ENCODE data around the gene SLC22A5. TPM values are rescaled to one million over a fixed set of nuclear protein-coding genes. Genes with fewer than 3 reads are reported as not detected.

The SLC22A5 gene
- total RNA-seq, 2 experiments from 2014 or later = 4.0 to 4.1 TPM

DNA sequence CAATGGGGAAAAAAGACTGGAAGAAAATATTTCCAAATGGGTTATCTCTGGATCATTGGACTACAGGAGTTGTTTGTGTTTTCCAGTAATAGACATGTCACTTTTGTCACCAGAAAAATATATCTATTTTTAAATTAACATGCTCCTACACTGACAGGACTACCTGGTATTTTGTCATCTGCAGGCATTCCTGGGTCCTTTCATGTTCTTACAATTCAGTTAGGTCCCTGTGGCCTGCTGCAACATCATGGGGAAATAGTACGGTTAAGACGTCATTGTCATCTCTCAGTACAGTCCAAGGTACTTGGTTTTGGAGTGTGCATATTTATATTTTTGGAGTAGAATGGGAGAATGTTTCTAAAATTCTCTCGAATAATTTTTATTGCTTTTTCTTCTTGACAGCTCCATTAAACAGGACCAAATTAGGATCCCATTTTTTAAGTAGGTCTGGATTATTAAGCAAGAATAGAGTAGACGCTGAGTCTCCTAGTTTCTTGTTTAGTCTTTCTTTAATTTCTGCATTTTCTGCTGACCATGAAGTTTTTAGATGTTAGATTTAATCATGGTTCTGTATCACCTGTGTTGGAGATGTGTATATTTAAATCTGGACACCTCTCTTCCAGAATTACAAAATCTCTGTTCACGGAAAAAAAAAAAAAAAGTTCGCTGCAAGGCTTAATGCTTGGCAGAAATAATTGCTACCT, 46.9 kb downstream of the SLC22A5 start:
- DNase-seq (no peak), ATAC-seq (no peak)
- Mint-ChIP-seq H3K36me3 (ENCODE audit: low read depth) (peaks cover 54% of the 10 kb centered on the region), H3K27ac (no peak overlapping the region), H3K9me3 (peaks cover 2% of the 10 kb centered on the region), H3K4me1 (ENCODE audit: low read depth) (peaks cover 77% of the 10 kb centered on the region), H3K27me3 (no peaks in the 10 kb centered on the region), H3K4me3 (no peak overlapping the region)
- POLR2A ChIA-PET = interaction anchor here (1.0 to 6.2 kb wide), 8 partner anchors 9 to 78 kb away, joined by 3 to 131 read pairs (median 7); partner anchors contain the start of gene IRF1
- CTCF ChIA-PET = interaction anchor here (0.9 to 2.9 kb wide), 9 partner anchors 9 to 352 kb away, joined by 3 to 23 read pairs (median 5); no protein-coding TSS in a partner anchor
- TF ChIP-seq, protein P1, sequence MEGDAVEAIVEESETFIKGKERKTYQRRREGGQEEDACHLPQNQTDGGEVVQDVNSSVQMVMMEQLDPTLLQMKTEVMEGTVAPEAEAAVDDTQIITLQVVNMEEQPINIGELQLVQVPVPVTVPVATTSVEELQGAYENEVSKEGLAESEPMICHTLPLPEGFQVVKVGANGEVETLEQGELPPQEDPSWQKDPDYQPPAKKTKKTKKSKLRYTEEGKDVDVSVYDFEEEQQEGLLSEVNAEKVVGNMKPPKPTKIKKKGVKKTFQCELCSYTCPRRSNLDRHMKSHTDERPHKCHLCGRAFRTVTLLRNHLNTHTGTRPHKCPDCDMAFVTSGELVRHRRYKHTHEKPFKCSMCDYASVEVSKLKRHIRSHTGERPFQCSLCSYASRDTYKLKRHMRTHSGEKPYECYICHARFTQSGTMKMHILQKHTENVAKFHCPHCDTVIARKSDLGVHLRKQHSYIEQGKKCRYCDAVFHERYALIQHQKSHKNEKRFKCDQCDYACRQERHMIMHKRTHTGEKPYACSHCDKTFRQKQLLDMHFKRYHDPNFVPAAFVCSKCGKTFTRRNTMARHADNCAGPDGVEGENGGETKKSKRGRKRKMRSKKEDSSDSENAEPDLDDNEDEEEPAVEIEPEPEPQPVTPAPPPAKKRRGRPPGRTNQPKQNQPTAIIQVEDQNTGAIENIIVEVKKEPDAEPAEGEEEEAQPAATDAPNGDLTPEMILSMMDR (IDR thresholded peaks at IDR 0.05) = no peak
- intact Hi-C loops (cut with micrococcal nuclease) = no loop called here

GRCh38 chr5:132417010-132417439, 47.5 kb downstream of the SLC22A5 start:
- H3K4me3 Mint-ChIP-seq = no peak overlapping the region
- peaks cover 52% of the 10 kb centered on the region for H3K36me3 Mint-ChIP-seq (ENCODE audit: low read depth)
- ATAC-seq (no peak), DNase-seq (no peak)
- H3K27ac Mint-ChIP-seq = peak overlapping the region; percentile 71
- intact Hi-C loops (cut with micrococcal nuclease) = no loop called here
- H3K27me3 Mint-ChIP-seq = no peaks in the 10 kb centered on the region
- TF ChIP-seq, protein P1 (IDR thresholded peaks at IDR 0.05) = no peak
- ChIA-PET POLR2A (interaction anchor here (1.0 to 6.2 kb wide), 8 partner anchors 10 to 81 kb away, joined by 3 to 131 read pairs (median 3); partner anchors contain the start of gene IRF1), CTCF (interaction anchor here (0.9 to 2.9 kb wide), 6 partner anchors 9 to 352 kb away, joined by 3 to 23 read pairs (median 4); no protein-coding TSS in a partner anchor)
- peaks cover 2% of the 10 kb centered on the region for H3K9me3 Mint-ChIP-seq
- peaks cover 82% of the 10 kb centered on the region for H3K4me1 Mint-ChIP-seq (ENCODE audit: low read depth)

- Mint-ChIP-seq H3K36me3 (ENCODE audit: low read depth) (peaks cover 51% of the 10 kb centered on the region), H3K27me3 (no peaks in the 10 kb centered on the region)
- POLR2A ChIA-PET = interaction anchor here (1.0 to 6.2 kb wide), 8 partner anchors 10 to 81 kb away, joined by 3 to 131 read pairs (median 3); partner anchors contain the start of gene IRF1
Observed at GRCh38 chr5:132417461-132417860, 48.0 kb downstream of the SLC22A5 start.

DNA sequence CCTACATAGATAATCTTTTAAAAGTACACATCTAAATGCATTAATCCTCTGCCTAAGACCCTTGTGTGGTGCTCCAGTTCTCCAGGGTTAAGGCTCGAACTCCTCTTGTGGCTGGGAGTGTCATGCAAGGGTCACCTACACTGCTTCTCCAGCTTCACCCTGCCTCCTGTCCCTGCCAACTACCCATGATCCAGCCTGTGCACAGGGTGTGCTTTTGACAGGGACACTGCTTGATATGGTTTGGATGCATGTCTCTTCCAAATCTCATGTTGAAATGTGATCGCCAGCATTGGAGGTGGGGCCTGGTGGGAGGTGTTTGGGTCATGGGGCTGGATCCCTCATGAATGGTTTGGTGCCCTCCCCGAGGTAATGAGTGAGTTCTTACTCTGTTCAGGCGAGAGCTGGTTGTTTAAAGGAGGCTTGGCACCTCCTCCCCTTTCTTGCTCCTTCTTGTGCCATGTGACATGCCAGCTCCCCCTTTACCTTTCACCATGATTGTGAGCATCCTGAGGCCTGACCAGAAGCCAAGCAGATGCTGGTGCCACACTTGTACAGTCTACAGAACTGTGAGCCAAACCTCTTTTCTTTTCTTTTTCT, 48.5 kb downstream of the SLC22A5 start:
- Mint-ChIP-seq H3K27me3 (no peaks in the 10 kb centered on the region), H3K9me3 (peaks cover 2% of the 10 kb centered on the region), H3K36me3 (ENCODE audit: low read depth) (peaks cover 54% of the 10 kb centered on the region), H3K27ac (peak overlapping the region; percentile 71), H3K4me1 (ENCODE audit: low read depth) (peaks cover 87% of the 10 kb centered on the region), H3K4me3 (no peak overlapping the region)
- intact Hi-C loops (cut with micrococcal nuclease) = no loop called here
- DNase-seq (no peak), ATAC-seq (no peak)
- TF ChIP-seq, protein P1 (IDR thresholded peaks at IDR 0.05) = no peak
- POLR2A ChIA-PET = interaction anchor here (1.1 to 6.2 kb wide), 6 partner anchors 9 to 80 kb away, joined by 3 to 131 read pairs (median 6); partner anchors contain the start of gene IRF1
- CTCF ChIA-PET = interaction anchor here (1.2 to 2.9 kb wide), 10 partner anchors 8 to 84 kb away, joined by 3 to 23 read pairs (median 4); partner anchors contain the start of gene IRF1

More at GRCh38 chr5:132417461-132417860, 48.0 kb downstream of the SLC22A5 start:
- peaks cover 84% of the 10 kb centered on the region for H3K4me1 Mint-ChIP-seq (ENCODE audit: low read depth)
- CTCF ChIA-PET = interaction anchor here (0.9 to 2.9 kb wide), 9 partner anchors 8 to 353 kb away, joined by 3 to 23 read pairs (median 4); no protein-coding TSS in a partner anchor
- H3K27ac Mint-ChIP-seq = peak overlapping the region; percentile 71
- TF ChIP-seq, protein P1 (IDR thresholded peaks at IDR 0.05) = no peak
- intact Hi-C loops (cut with micrococcal nuclease) = no loop called here
- peaks cover 2% of the 10 kb centered on the region for H3K9me3 Mint-ChIP-seq
- DNase-seq (no peak), ATAC-seq (no peak)
- no peak overlapping the region for H3K4me3 Mint-ChIP-seq
